ENCODE results near the gene ZNF724. TPM values are rescaled to one million over a fixed set of nuclear protein-coding genes. Genes with fewer than 3 reads are reported as not detected.
"Not testable (repeated sequence)": the region's sequence is repeated elsewhere in the genome, so short reads cannot be mapped to it uniquely, and the experiment has no call there.

The ZNF724 gene
- total and polyA plus RNA-seq, 7 donors = 0.06 to 0.99 (median 0.17) TPM

GRCh38 chr19:23285948-23286347 is 35.8 kb upstream of the ZNF724 start:
- DNase-seq (no peak), ATAC-seq (no peak)
- Histone ChIP-seq H3K27me3 (ENCODE audit: insufficient read depth in 3 of 3, low read length in 2 of 3) (no peaks in the 10 kb centered on the region), H3K36me3 (ENCODE audit: insufficient read depth in 1 of 2, low read depth in 1 of 2) (no peaks in the 10 kb centered on the region), H3K4me3 (no peak overlapping the region), H3K4me1 (no peaks in the 10 kb centered on the region), H3K9me3 (no peaks in the 10 kb centered on the region), H3K27ac (no peak overlapping the region)
- TF ChIP-seq, protein P1, sequence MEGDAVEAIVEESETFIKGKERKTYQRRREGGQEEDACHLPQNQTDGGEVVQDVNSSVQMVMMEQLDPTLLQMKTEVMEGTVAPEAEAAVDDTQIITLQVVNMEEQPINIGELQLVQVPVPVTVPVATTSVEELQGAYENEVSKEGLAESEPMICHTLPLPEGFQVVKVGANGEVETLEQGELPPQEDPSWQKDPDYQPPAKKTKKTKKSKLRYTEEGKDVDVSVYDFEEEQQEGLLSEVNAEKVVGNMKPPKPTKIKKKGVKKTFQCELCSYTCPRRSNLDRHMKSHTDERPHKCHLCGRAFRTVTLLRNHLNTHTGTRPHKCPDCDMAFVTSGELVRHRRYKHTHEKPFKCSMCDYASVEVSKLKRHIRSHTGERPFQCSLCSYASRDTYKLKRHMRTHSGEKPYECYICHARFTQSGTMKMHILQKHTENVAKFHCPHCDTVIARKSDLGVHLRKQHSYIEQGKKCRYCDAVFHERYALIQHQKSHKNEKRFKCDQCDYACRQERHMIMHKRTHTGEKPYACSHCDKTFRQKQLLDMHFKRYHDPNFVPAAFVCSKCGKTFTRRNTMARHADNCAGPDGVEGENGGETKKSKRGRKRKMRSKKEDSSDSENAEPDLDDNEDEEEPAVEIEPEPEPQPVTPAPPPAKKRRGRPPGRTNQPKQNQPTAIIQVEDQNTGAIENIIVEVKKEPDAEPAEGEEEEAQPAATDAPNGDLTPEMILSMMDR (IDR thresholded peaks at IDR 0.05) = no peak
- intact Hi-C loops (cut with DNase I) = no loop called here
- 89 to 100% (median 89%) methylated on average over 1 of the region's 1 CpG for WGBS, 3 donors

- H3K4me3 ChIP-seq; H3K4me1 ChIP-seq; ATAC-seq; DNase-seq; intact Hi-C loops (cut with DNase I); H3K27ac ChIP-seq; H3K9me3 ChIP-seq; H3K36me3 ChIP-seq (ENCODE audit: insufficient read depth in 1 of 2, low read depth in 1 of 2); H3K27me3 ChIP-seq (ENCODE audit: insufficient read depth in 3 of 3, low read length in 2 of 3): not testable (repeated sequence)
- WGBS, 3 donors = 88 to 95% (median 93%) methylated on average over 2 of the region's 2 CpGs
Measured at GRCh38 chr19:23285326-23285725, 35.1 kb upstream of the ZNF724 start.

DNA sequence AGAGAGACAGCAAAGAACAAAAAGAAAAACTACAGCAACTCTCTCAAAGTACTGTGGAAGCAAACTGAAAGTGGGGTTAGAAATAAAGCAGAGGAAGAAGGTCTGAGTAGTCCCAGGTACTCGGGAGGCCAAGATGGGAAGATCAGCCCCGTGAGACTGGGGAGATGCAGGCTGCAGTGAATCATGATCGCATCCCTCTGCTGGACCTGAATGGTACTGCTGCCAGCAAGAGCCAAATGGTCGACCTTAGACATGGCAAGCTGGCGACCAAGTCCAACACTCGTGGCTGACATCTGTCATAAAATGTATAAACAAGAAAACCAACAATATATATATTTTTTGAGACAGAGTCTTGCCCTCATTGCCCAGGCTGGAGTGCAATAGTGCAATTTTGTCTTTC is 33.7 kb upstream of the ZNF724 start:
- TF ChIP-seq, protein P1 (IDR thresholded peaks at IDR 0.05) = peak; percentile 47
- intact Hi-C loops (cut with DNase I) = no loop called here
- Histone ChIP-seq H3K36me3 (ENCODE audit: insufficient read depth in 1 of 2, low read depth in 1 of 2) (no peaks in the 10 kb centered on the region), H3K4me1 (no peaks in the 10 kb centered on the region), H3K27ac (no peak overlapping the region), H3K27me3 (ENCODE audit: insufficient read depth in 3 of 3, low read length in 2 of 3) (no peaks in the 10 kb centered on the region), H3K9me3 (no peaks in the 10 kb centered on the region), H3K4me3 (no peak overlapping the region)
- DNase-seq = peak in 1 of 2 donors; percentile 26
- 11 to 16% (median 15%) methylated on average over 6 of the region's 6 CpGs for WGBS, 3 donors
- ATAC-seq = no peak

- H3K27me3 ChIP-seq (ENCODE audit: insufficient read depth in 3 of 3, low read length in 2 of 3) = no peaks in the 10 kb centered on the region
- WGBS, 3 donors = 68 to 88% (median 69%) methylated on average over 4 of the region's 4 CpGs
- no peak for ATAC-seq
- no peaks in the 10 kb centered on the region for H3K36me3 ChIP-seq (ENCODE audit: insufficient read depth in 1 of 2, low read depth in 1 of 2)
- no peak for DNase-seq
- H3K4me3 ChIP-seq = no peak overlapping the region
- intact Hi-C loops (cut with DNase I) = no loop called here
- no peak overlapping the region for H3K27ac ChIP-seq
- TF ChIP-seq, protein P1 (IDR thresholded peaks at IDR 0.05) = no peak
- H3K4me1 ChIP-seq = no peaks in the 10 kb centered on the region
- no peaks in the 10 kb centered on the region for H3K9me3 ChIP-seq
Measured at GRCh38 chr19:23281663-23282276, 31.6 kb upstream of the ZNF724 start.

DNA sequence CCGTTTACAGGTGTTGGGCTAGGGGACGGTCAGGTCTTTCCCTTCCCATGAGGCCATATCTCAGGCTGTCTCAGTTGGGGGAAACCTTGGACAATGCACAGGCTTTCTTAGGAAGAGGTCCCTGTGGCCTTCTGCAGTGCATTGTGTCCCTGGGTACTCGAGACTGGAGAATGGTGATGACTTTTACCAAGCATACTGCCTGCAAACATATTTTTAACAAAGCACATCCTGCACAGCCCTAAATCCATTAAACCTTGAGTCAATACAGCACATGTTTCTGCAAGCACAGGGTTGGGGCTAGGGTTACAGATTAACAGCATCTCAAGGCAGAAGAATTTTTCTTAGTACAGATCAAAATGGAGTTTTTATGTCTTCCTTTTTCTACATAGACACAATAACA is 27.9 kb upstream of the ZNF724 start:
- not testable (repeated sequence) for H3K27me3 ChIP-seq (ENCODE audit: insufficient read depth in 3 of 3, low read length in 2 of 3); H3K4me3 ChIP-seq; DNase-seq; H3K9me3 ChIP-seq; H3K4me1 ChIP-seq; H3K36me3 ChIP-seq (ENCODE audit: insufficient read depth in 1 of 2, low read depth in 1 of 2); H3K27ac ChIP-seq; ATAC-seq
- 36 to 43% (median 43%) methylated on average over 3 of the region's 3 CpGs for WGBS, 3 donors
- intact Hi-C loops (cut with DNase I) = loop anchor here in 1 of 2 donors (10.0 kb wide), 1 partner anchor 117 kb away; the partner anchor contains the start of gene ZNF91

Data from psoas muscle (tissue), 8 donors.